Pons (tissue), 1 donor: ENCODE measurements around the gene KCNC2.
"Not testable (repeated sequence)": the region's sequence is repeated elsewhere in the genome, so short reads cannot be mapped to it uniquely, and the experiment has no call there.

Experiments used
- DNase-seq: peaks from one replicate; pipeline ENCODE4 v3.0.0-alpha.2; 2016; ENCODE audit warnings: low spot score

KCNC2 gene

DNA sequence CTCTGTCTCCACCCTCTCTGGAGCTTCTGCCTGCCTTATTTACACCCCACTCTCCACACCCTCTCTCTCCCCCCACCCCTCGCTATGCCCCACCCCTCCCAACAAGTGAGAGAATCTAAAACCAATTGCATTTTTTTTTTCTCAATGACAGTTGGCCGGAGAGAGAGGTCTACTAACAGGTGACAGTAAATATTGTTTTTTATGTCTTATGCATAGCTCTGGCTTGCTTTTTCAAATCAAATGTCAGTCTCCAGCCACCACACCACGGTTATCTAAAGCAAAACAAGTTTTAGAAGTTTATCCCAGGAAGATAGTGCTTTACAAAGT, at the start of gene KCNC2:
Gene KCNC2 (minus strand): TSS at position 28 of the 327 bp plus-strand sequence.
- DNase-seq, result no peak

DNA sequence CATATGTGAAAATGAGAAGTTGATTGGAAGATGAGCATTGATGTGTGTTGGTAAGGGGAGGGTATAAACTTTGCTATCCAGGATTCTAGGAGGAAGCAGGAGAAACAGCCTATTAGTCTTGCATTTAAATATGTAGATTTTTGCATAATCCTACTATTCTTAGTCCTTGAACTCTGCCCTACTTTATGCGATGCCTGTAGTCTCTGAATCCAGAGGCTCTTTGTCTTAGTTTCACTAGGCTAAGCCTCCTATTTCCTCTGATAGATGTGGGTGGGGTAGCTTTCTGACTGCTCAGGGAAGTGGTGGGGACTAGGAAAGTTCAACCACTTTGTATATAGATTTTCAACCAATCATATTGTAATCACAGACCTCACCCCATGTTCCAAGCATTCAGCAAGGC, 49.5 kb upstream of the KCNC2 start:
- DNase-seq, result no peak

DNA sequence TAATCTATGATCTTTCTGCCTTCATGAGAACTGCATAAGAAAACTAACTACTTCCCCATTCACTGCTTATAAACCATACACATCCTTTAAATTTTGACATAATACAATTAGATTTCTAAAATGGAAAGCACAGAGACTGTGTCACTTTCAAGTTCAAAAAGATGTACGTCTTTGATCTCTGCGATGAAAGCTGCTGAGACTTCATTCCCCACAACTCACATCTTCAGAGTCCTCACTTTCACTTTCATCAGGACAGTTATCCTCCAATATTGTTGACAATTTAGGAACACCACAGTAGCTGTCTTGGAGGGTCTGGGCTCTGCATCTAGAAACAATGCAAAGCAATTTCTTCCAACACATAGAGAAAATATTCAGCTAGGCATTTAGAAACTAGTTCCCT, 47.9 kb upstream of the KCNC2 start:
- DNase-seq, result no peak

GRCh38 chr12:75245108-75245507, 35.5 kb upstream of the KCNC2 start:
- no peak for DNase-seq

- DNase-seq, result no peak
Observed at GRCh38 chr12:75239987-75240386, 30.3 kb upstream of the KCNC2 start.

DNA sequence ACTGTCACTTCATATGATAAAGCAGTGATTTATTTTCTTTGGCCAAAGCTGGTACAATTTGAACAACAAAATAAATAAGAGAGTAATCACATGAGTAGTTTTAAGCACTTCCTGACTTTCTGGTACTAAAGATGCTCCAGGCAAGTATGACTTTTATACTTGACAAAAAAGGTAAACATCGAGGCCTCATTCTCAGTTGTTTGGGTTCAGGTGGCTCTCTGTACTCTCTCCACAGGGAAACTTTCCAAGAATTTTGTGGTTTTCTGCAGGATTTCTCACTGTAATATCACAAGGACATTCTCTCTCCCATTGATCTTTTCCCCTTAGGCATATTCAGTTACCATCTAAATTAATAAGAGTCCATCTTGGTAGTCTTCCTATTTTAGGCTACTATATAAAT, 26.6 kb upstream of the KCNC2 start:
- no peak for DNase-seq

GRCh38 chr12:75227132-75227531, 17.5 kb upstream of the KCNC2 start:
- DNase-seq, result no peak

DNA sequence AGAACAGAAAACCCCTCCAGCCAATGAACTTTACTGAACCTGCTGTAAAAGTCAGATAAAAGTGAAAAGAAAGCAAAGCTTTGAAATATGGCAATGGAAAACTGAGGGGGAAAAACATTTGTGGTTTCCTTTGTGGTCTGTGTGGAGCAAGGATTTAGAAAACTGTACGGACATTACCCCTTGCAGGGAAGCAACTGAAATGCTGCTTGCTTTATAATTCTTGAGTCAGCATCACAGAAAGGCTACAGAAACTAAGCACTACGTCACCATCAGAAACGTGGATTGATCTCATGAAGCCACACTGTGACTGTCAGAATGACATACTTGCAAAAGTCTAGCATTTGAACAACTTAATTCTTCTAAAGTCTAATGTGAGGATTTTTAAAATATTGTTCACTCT, 2.4 kb upstream of the KCNC2 start:
- DNase-seq, result no peak

GRCh38 chr12:75208856-75209811, 505 bp downstream of the KCNC2 start:
- DNase-seq, result no peak

DNA sequence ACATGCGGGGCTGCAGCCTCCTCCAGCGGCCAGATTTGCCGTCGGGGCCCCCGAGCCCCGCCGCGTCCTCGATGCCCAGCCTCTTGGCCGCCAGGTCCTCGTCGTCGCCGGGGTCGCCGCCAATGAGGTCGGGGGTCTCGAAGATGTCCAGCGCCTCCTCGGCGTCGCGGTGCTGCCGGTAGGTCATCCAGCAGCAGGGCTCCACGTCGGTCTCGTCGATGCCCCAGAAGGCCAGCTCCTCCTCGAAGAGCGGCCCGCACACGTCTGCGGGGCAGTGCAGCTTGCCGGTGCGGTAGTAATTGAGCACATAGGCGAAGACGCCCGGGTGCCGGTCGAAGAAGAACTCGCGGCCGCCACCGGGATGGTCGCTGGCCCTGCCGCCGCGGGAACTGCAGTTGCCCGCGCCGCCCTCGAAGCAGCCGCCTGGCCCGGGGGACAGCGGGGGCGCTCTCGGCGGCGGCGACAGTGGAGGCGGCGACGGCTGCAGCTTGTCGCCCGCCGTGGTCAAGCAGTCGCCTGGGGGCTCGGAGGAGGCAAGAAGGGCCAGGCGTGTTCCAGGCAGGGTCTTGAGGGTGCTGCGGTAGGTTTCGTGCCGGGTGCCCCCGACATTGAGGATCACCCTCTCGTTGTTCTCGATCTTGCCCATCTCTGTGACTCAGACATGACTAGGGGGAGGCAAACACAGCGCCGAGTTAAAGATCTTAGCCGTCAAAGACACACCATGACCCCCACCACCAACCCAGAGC, 2.1 kb downstream of the KCNC2 start:
- no peak for DNase-seq

GRCh38 chr12:75205558-75205957, 4.1 kb downstream of the KCNC2 start:
- no peak for DNase-seq

DNA sequence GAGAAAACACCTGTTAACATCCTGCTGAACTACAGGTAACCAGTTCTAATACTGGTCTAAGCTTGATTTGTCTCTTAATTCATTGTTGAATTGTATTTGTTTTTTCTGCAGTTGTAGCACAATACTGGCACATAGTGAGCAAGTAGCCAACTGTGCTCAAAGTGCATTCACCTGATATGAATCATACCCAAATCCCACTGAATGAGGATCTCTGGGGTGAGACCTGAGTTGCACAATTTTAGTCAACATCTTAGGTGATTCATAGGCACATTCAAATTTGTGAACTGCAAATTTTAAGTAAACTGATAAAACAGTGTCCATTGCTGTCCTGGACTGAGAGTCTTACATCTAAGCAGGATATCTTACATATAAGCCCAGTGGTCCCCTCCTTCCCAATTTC, 12.8 kb downstream of the KCNC2 start:
- DNase-seq, result no peak

DNA sequence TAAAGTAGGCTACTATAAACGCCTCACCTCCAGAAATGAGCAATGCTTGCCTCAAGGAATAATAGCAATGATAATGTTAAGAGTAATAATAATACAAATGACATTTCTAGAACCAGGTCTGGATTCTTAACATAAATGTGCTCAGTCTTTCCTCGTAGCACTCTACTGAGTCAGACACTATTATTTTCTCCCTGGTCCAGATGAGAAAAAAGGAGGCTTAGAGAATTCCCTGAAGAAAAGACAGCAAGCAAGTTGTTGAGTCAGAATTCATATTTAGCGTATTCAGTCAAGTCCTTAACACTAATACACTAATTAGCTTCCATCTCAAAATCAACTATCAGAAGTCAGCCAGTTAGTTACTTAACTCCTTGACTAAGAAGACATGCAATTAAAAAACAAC, 13.2 kb downstream of the KCNC2 start:
- DNase-seq, result no peak

DNA sequence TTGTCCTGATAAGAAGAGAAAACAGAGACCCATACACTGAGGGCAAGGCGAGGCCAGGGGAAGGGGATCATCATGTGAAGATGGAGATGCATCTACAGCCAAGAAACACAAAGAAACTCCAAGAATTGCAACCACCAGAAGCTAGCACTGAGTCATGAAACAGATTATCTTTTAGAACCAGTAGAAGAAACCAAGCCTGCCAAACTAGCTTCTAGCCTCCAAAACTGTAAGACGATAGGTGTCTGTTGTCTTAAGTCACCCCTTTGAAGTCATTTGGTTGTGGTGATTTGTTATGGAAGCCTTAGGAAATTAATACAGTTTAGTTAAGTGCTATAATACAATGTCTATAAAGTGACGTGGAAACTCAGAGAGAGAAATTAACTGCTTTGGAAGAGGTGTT, 15.4 kb downstream of the KCNC2 start:
- no peak for DNase-seq

GRCh38 chr12:75192196-75192595, 17.4 kb downstream of the KCNC2 start:
- DNase-seq, result no peak

DNA sequence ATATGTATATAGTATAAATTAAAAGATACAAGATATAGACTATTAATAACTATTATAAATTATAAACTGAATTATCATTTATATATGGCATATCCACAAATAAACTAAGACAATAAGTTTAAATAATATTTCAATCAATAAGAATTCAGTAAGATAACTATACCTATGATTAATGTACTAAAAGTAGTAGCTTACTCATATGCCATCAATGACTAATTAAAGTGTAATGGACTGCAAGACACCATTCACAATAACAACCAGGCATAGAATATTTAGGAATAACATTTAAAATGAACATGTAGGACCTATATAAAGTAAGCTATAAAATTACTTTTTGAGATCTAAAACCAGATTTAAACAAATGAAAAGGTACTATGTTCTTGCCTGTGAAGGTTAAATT, 18.8 kb downstream of the KCNC2 start:
- DNase-seq, result no peak

DNA sequence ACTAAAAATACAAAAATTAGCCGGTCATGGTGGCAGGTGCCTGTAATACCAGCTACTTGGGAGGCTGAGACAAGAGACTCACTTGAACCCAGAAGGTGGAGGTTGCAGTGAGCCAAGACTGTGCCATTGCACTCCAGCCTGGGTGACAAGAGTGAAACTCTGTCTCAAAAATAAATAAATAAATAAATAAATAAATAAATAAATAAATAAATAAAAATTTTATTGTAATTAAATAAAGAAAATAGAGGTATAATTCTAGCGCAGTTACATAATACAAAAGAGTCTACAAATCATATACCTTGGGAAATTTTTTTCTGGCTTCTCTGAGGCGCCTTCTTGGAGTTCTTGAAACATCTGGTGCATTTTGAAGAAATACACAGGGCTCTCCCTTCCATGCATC, 23.8 kb downstream of the KCNC2 start:
- DNase-seq, result not testable (repeated sequence)

- DNase-seq, result no peak
Observed at GRCh38 chr12:75184516-75184915, 25.1 kb downstream of the KCNC2 start.

DNA sequence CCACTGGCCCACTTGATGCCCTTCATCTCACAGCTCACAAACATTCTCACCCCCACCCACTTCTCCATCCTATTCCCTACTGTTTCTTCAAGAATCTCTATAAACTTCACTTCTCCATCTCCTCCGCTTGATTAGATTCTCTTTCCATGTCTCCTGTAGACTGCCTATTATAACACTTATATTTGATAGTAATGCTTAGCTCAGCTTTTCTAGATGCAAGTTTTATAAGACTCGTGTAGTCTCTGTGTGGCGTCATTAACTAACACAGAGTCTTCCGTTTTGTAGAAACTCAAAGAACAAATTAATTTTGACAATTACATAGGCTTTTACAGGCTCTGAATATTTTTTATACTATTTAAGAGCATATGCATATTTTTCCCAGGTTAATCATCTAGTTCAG, 25.7 kb downstream of the KCNC2 start:
- no peak for DNase-seq

DNA sequence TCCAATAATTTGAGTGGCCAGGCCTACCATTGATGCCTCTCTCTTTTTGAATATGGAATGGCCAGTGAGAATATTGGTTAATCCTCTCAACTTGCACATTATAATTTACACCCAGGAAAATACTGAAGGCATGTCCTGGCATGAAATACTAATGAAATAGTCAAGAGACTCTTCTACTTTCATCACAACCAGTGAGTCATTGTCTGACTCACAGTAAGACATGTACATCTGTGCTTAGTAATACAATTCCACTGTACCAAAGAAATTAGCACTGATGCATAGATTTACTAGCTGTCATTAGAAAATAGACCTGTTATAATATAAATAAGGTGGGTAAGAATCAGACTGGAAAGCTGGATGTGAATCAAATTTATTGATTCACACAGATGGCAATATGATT, 31.6 kb downstream of the KCNC2 start:
- DNase-seq, result no peak

DNA sequence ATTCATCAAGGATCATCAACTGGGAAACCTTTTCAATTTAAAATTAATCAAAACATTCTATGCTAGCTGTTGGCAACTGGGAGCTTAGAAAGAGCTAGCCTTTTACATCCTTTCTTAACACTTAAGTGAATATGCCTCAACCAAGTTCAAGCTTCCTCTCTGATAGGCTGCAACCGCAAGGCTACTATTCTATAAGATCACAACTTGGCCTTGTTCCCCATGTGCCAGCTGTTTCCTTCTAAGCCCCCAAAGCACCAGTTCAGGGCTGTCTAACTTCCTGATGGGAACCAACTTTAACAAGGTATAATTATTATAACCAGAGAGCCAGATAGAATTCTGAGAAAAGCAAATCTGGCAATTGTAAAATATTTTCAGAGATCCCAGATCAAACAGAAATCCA, 37.0 kb downstream of the KCNC2 start:
- DNase-seq, result no peak

GRCh38 chr12:75170640-75171185, 38.9 kb downstream of the KCNC2 start:
- no peak for DNase-seq

- DNase-seq, result no peak
Observed at GRCh38 chr12:75162845-75163244, 46.8 kb downstream of the KCNC2 start.
